T47D (cell line): ENCODE data around the gene MCRIP2.

Experiments used
- DNase-seq, 2 experiments: peaks; one replicate each; pipeline versions ENCODE4 v3.0.0 to v3.0.0-alpha.2; 2011 to 2012; ENCODE audit warnings: low read depth in 1 of 2, low spot score in 1 of 2
- JUND ChIP-seq: IDR thresholded peaks from 2 replicates; pipeline ENCODE4 v1.6.1; 2012; ENCODE audit warnings: low read depth
- in situ Hi-C: cut with HindIII; loops from 2 replicates; pipeline ENCODE4 v1.10.0; 2016; ENCODE audit warnings: low sequenced_read_pairs, low pct_unique_long_range_greater_than_20kb

Gene MCRIP2

GRCh38 chr16:651844-652243 lies 10.2 kb downstream of the MCRIP2 start:
- DNase-seq, result no peak
- in situ Hi-C loops, result no loop called here
- TF ChIP-seq JUND, result no peak

- no peak for DNase-seq
- TF ChIP-seq JUND, result no peak
- in situ Hi-C loops, result no loop called here
Measured at GRCh38 chr16:652454-653305, 11.1 kb downstream of the MCRIP2 start.

- DNase-seq, result no peak
- in situ Hi-C loops, result no loop called here
- no peak for TF ChIP-seq JUND
Measured at GRCh38 chr16:654034-654433, 12.4 kb downstream of the MCRIP2 start.

GRCh38 chr16:657487-657886 lies 15.9 kb downstream of the MCRIP2 start:
- no peak for TF ChIP-seq JUND
- DNase-seq, result no peak
- in situ Hi-C loops, result no loop called here

GRCh38 chr16:658679-659571 lies 17.3 kb downstream of the MCRIP2 start:
- no peak for DNase-seq
- in situ Hi-C loops, result no loop called here
- no peak for TF ChIP-seq JUND

- in situ Hi-C loops, result no loop called here
- TF ChIP-seq JUND, result no peak
- no peak for DNase-seq
Measured at GRCh38 chr16:659618-660017, 18.0 kb downstream of the MCRIP2 start.

- in situ Hi-C loops, result no loop called here
- no peak for DNase-seq
- no peak for TF ChIP-seq JUND
Measured at GRCh38 chr16:660132-660458, 18.5 kb downstream of the MCRIP2 start.

GRCh38 chr16:660459-661183 lies 19.0 kb downstream of the MCRIP2 start:
- TF ChIP-seq JUND, result no peak
- in situ Hi-C loops, result no loop called here
- DNase-seq, result peak; percentile 79 to 94

GRCh38 chr16:661184-661821 lies 19.7 kb downstream of the MCRIP2 start:
- no peak for TF ChIP-seq JUND
- in situ Hi-C loops, result no loop called here
- DNase-seq, result no peak

GRCh38 chr16:662095-662494 lies 20.5 kb downstream of the MCRIP2 start:
- TF ChIP-seq JUND, result no peak
- in situ Hi-C loops, result no loop called here
- DNase-seq, result no peak

GRCh38 chr16:662597-662996 lies 21.0 kb downstream of the MCRIP2 start:
- no peak for DNase-seq
- in situ Hi-C loops, result no loop called here
- no peak for TF ChIP-seq JUND

GRCh38 chr16:666572-666971 lies 24.9 kb downstream of the MCRIP2 start:
- no peak for TF ChIP-seq JUND
- in situ Hi-C loops, result no loop called here
- DNase-seq, result no peak
